ENCODE measurements around the gene GJC2.

DNA sequence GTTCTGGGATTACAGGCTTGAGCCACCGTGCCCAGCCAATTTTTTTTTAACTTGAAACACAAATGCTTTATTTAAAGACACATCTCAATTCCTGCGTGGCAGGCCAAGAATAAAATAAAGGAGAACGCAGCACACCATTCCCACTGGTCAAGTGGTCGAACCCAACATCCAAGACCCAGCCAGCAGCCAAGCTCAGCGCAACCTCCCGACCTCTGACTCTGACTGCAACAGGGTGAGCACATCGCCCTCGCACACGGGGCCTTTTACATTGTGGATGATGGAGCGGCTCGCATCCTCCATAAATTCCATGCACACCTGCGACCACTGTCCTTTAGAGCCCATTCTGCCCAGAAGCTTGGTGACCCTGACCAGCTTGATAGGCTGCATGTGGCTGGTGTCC lies 15.1 kb upstream of the GJC2 start:
- TF ChIP-seq, protein P1, sequence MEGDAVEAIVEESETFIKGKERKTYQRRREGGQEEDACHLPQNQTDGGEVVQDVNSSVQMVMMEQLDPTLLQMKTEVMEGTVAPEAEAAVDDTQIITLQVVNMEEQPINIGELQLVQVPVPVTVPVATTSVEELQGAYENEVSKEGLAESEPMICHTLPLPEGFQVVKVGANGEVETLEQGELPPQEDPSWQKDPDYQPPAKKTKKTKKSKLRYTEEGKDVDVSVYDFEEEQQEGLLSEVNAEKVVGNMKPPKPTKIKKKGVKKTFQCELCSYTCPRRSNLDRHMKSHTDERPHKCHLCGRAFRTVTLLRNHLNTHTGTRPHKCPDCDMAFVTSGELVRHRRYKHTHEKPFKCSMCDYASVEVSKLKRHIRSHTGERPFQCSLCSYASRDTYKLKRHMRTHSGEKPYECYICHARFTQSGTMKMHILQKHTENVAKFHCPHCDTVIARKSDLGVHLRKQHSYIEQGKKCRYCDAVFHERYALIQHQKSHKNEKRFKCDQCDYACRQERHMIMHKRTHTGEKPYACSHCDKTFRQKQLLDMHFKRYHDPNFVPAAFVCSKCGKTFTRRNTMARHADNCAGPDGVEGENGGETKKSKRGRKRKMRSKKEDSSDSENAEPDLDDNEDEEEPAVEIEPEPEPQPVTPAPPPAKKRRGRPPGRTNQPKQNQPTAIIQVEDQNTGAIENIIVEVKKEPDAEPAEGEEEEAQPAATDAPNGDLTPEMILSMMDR (IDR thresholded peaks at IDR 0.05; ENCODE audit: low read length) = no peak
- TF ChIP-seq EZH2 (optimal IDR thresholded peaks at IDR 0.05; ENCODE audit: low read depth, low read length) (no peak), EZH2phosphoT487 (IDR thresholded peaks at IDR 0.05; ENCODE audit: low read length) (no peak)
